ENCODE data around the gene PGAP2. TPM values are rescaled to one million over a fixed set of nuclear protein-coding genes. Genes with fewer than 3 reads are reported as not detected.
A peak's percentile ranks its signal among the peaks of the same experiment; 100 is the strongest.

The PGAP2 gene
- total and polyA plus RNA-seq, 2 of the 13 experiments (the other 11 are each of a cell fraction or from before 2014, with no cell fraction given) = 21.5 to 47.8 TPM

DNA sequence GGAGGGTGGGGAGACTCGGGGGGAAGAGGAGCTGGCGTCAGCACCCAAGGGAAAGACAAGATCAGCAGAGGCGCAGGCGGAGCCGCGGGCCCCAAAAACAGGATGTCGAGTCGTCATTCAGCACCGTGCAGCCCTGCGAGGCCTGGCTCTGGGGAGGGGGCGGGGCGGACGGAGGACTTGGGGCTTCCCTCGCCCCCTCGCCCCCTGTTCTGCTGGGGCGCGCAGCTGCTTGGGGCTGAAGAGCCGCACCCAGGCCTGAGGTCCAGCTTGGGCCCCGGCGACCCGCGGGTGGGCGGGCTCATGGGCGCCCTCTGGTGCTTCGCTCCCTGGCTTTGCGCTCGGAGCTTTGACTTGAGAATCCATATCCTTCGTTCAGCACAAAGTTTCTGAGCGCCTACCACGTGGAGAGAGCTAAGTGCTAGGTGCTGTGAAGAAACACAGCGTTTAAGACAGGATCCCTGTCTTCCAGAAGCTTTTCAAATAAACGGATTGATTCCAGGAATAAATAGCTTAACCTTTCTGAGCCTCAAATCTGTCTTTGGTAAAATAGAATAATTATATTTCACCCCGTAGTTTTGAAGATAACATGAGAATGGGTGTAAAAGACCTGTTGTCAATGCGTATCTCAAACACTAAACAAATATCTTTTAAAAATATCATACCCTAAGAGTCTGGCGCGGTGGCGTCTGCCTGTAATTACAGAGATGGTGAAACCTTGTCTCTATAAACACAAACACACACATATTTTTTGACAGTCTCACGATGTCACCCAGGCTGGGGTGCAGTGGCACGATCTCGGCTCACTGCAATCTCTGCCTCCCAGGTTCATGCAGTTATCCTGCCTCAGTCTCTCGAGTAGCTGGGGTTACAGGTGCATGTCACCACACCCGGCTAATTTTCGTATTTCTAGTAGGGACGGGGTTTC is 33.3 kb downstream of the PGAP2 start (continued):
- TF ChIP-seq, protein P1, sequence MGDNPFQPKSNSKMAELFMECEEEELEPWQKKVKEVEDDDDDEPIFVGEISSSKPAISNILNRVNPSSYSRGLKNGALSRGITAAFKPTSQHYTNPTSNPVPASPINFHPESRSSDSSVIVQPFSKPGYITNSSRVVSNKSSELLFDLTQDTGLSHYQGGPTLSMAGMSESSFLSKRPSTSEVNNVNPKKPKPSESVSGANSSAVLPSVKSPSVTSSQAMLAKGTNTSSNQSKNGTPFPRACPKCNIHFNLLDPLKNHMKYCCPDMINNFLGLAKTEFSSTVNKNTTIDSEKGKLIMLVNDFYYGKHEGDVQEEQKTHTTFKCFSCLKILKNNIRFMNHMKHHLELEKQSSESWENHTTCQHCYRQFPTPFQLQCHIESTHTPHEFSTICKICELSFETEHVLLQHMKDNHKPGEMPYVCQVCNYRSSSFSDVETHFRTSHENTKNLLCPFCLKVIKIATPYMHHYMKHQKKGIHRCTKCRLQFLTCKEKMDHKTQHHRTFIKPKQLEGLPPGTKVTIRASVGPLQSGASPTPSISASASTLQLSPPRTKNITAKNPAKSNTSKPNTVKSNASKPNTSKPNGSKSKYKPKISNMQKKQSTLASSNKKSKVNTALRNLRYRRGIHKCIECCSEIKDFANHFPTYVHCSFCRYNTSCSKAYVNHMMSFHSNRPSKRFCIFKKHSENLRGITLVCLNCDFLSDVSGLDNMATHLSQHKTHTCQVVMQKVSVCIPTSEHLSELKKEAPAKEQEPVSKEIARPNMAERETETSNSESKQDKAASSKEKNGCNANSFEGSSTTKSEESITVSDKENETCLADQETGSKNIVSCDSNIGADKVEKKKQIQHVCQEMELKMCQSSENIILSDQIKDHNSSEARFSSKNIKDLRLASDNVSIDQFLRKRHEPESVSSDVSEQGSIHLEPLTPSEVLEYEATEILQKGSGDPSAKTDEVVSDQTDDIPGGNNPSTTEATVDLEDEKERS (CRISPR knock-in tag; IDR thresholded peaks at IDR 0.05) = peak; percentile 76; the same call in 1 of the 2 replicates
- TF ChIP-seq ZNF101 (CRISPR knock-in tag; IDR thresholded peaks at IDR 0.05; ENCODE audit: borderline replicate concordance, low read depth) = no peak
- TF ChIP-seq MAFK (conservative IDR thresholded peaks at IDR 0.05 in 1 of 2, IDR thresholded peaks at IDR 0.05 in 1 of 2; ENCODE audit: low read length in 2 of 2) = no peak
- TF ChIP-seq ZNF138 (CRISPR knock-in tag; IDR thresholded peaks at IDR 0.05; ENCODE audit: low read depth) = no peak
- TF ChIP-seq ZSCAN21 (CRISPR knock-in tag; IDR thresholded peaks at IDR 0.05; ENCODE audit: borderline replicate concordance) = peak; percentile 23; the same call in 1 of the 2 replicates
- TF ChIP-seq AGO2 (optimal IDR thresholded peaks at IDR 0.05; ENCODE audit: low read depth, low read length) = peak; percentile 72
- TF ChIP-seq ZNF350 (CRISPR knock-in tag; IDR thresholded peaks at IDR 0.05; ENCODE audit: borderline replicate concordance, low read depth) = peak; percentile 71; the same call in 1 of the 2 replicates
- TF ChIP-seq SRSF1 (optimal IDR thresholded peaks at IDR 0.05; ENCODE audit: low read depth, low read length) = peak; percentile 86
- no peak for TF ChIP-seq CENPX (CRISPR knock-in tag; IDR thresholded peaks at IDR 0.05)
- TF ChIP-seq MXD1 (CRISPR knock-in tag; IDR thresholded peaks at IDR 0.05) = peak; percentile 74; the same call in 1 of the 2 replicates
- TF ChIP-seq, protein P2, sequence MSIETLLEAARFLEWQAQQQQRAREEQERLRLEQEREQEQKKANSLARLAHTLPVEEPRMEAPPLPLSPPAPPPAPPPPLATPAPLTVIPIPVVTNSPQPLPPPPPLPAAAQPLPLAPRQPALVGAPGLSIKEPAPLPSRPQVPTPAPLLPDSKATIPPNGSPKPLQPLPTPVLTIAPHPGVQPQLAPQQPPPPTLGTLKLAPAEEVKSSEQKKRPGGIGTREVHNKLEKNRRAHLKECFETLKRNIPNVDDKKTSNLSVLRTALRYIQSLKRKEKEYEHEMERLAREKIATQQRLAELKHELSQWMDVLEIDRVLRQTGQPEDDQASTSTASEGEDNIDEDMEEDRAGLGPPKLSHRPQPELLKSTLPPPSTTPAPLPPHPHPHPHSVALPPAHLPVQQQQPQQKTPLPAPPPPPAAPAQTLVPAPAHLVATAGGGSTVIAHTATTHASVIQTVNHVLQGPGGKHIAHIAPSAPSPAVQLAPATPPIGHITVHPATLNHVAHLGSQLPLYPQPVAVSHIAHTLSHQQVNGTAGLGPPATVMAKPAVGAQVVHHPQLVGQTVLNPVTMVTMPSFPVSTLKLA (IDR thresholded peaks at IDR 0.05) = no peak
- no peak for TF ChIP-seq SMAD1 (CRISPR knock-in tag; IDR thresholded peaks at IDR 0.05; ENCODE audit: borderline replicate concordance, low read depth)
- peak; percentile 77 for TF ChIP-seq HDAC1 (CRISPR knock-in tag; IDR thresholded peaks at IDR 0.05)
- no peak for TF ChIP-seq ZNF615 (CRISPR knock-in tag; IDR thresholded peaks at IDR 0.05; ENCODE audit: borderline replicate concordance)
- no peak for TF ChIP-seq NR2C2 (CRISPR knock-in tag; IDR thresholded peaks at IDR 0.05; ENCODE audit: borderline replicate concordance)
- peak; percentile 83; the same call in 1 of the 3 replicates for TF ChIP-seq MXI1 (IDR thresholded peaks at IDR 0.05; ENCODE audit: borderline replicate concordance, low read depth, low read length)
- 0 out of 2 replicates have a peak, but pooled peaks have one; percentile 29 for TF ChIP-seq ZFP37 (CRISPR knock-in tag; IDR thresholded peaks at IDR 0.05; ENCODE audit: borderline replicate concordance)
- TF ChIP-seq ZBTB10 (CRISPR knock-in tag; IDR thresholded peaks at IDR 0.05; ENCODE audit: borderline replicate concordance) = peak; percentile 78; the same call in 1 of the 2 replicates
- TF ChIP-seq THAP11 (CRISPR knock-in tag; IDR thresholded peaks at IDR 0.05) = peak; percentile 54; the same call in 1 of the 2 replicates

Data from HepG2 (cell line).